AG04449 (cell line): ENCODE results near the gene SKOR2.
A peak's percentile ranks its signal among the peaks of the same experiment; 100 is the strongest.

Experiments
- CTCF ChIA-PET: fragments of 350-600 bp; formaldehyde crosslinking; extraction: SDS; loops from one replicate; lab custom pipeline; 2021; ENCODE audit warnings: antibody characterized with exemption; lab: Yijun Ruan, JAX
- POLR2A ChIA-PET: fragments of 400-600, 350-600 bp; formaldehyde crosslinking; extraction: SDS; loops from one replicate; lab custom pipeline; 2020; ENCODE audit warnings: antibody characterized with exemption, inconsistent platforms; lab: Yijun Ruan, JAX
- DNase-seq: peaks from one replicate; pipeline ENCODE4 v3.0.0-alpha.2; 2010; ENCODE audit warnings: low read depth, low spot score
- H3K4me3 ChIP-seq: 2 replicates; pipeline ENCODE4 v1.5.1; 2011; ENCODE audit warnings: low read depth, mild to moderate bottlenecking, control low read depth, low read length
- TF ChIP-seq, protein P1 (sequence below): IDR thresholded peaks from one replicate; pipeline ENCODE4 v1.5.1; 2011; ENCODE audit warnings: mild to moderate bottlenecking, moderate library complexity, low read length, control low read depth, inconsistent platforms; ENCODE audit not compliant: insufficient read depth; ENCODE audit errors: missing control alignments

The SKOR2 gene

DNA sequence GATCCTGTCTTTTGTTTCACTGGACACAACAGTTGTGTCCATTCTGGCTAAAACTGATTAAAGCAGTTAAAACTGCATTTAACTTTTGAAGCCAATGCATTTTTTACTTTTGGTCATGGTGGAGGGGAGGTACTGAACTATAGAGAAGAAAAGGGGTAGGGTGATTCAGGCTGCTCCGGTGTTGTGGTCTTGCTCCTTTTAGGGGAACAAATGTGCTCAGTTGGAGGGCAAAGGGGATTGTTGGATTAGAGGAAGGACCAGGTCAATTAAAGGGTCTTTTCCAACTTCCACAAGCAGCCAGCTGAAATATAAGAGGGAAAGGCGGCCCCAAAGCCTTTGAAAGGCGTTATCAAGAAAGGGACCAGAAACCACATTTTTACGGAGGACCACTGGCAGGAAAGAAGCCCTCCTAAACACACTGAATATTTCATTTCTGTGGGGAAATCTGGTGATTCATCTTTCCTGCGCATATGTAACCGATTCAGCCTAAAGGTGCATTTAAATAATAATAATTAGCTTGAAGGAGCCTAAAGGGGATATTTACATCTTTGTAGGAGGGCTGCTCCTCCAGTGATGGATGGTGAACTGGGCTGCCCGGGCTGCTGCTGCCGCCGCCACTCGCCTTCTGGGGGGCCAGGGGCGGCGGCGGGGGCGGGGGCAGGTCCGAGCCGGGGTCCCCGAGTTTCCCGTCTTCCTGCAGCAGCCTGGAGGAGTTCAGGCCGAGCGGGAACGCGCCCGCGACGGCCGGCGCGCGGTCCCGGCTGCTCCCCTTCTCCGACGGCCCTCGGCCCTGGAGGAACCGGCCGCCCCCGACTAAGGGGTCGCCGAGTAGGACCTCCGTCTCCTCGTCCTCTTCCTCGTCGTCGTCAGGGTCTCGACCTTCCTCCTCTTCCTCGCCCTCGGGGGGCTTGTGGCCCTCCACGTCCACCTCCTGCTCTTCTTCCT is 5.2 kb downstream of the SKOR2 start:
- ChIA-PET POLR2A (no interaction called here), CTCF (interaction anchor here (0.6 to 4.9 kb wide), 6 partner anchors 12 to 502 kb away, joined by 3 to 40 read pairs (median 4); no protein-coding TSS in a partner anchor)
- DNase-seq: no peak
- TF ChIP-seq, protein P1, sequence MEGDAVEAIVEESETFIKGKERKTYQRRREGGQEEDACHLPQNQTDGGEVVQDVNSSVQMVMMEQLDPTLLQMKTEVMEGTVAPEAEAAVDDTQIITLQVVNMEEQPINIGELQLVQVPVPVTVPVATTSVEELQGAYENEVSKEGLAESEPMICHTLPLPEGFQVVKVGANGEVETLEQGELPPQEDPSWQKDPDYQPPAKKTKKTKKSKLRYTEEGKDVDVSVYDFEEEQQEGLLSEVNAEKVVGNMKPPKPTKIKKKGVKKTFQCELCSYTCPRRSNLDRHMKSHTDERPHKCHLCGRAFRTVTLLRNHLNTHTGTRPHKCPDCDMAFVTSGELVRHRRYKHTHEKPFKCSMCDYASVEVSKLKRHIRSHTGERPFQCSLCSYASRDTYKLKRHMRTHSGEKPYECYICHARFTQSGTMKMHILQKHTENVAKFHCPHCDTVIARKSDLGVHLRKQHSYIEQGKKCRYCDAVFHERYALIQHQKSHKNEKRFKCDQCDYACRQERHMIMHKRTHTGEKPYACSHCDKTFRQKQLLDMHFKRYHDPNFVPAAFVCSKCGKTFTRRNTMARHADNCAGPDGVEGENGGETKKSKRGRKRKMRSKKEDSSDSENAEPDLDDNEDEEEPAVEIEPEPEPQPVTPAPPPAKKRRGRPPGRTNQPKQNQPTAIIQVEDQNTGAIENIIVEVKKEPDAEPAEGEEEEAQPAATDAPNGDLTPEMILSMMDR: no peak
- H3K4me3 ChIP-seq: no peak overlapping the region

DNA sequence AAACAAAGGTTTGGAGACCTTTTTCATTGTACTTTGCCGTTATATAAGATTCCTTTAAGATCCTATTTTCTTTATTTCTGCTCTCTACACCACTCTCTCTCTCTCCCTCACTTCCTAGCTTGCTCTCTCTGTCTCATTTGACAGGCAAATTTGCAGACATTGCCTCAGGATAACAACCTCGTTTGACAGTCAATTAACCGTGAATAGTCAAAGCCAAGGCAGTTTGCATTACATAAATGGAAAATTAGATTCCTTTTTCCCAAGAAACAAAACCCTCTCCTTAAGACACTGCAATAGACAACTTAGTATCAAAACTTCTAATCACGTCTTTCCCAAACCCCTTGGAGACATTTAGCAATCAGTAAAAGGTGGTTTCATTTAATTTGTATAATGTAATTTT is 7.4 kb downstream of the SKOR2 start:
- POLR2A ChIA-PET: no interaction called here
- no peak overlapping the region for H3K4me3 ChIP-seq
- TF ChIP-seq, protein P1: no peak
- DNase-seq: no peak
- CTCF ChIA-PET: interaction anchor here (4.9 kb wide), 1 partner anchor 505 kb away, joined by 14 read pairs; no protein-coding TSS in a partner anchor

DNA sequence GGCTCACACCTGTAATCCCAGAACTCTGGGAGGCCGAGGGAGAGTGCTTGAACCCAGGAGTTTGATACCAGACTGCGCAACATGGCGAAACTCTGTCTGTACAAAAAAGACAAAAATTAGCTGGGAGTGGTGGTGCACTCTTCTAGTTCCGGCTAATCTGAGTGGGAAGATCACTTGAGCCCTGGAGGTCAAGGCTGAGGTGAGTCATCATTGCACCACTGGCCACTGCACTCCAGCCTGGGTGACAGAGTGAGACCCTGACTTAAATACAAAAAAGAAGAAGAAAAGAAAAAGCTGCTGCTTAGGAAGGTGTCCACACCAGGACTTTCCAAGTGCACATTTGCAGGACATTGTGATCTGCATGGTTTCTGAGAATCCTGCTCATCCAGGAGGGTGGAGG is 16.4 kb downstream of the SKOR2 start:
- no peak for DNase-seq
- POLR2A ChIA-PET: no interaction called here
- TF ChIP-seq, protein P1: no peak
- CTCF ChIA-PET: interaction anchor here (0.9 kb wide), 1 partner anchor 512 kb away, joined by 4 read pairs; no protein-coding TSS in a partner anchor
- no peak overlapping the region for H3K4me3 ChIP-seq

DNA sequence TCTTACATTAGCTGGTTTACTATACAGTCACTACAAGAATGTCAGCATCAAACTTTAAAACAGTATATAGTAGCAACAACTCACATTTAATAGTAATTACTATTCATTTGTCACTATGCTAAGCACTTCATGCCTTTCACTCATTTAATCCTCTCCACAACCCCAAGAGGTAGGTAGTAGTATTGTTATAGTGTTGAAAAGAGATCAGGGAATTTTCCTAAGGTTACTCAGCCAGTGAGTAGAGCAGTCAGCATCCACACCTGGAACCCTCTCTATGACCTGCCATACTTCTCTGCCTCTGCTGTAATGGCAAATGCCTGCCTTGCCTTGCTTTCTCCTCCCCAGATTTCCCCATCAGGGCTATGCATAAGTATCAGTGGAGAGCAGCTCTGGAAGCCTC is 24.8 kb downstream of the SKOR2 start:
- no peak overlapping the region for H3K4me3 ChIP-seq
- CTCF ChIA-PET: interaction anchor here (0.7 to 1.8 kb wide), 7 partner anchors 8 to 524 kb away, joined by 3 to 5 read pairs (median 4); no protein-coding TSS in a partner anchor
- POLR2A ChIA-PET: no interaction called here
- DNase-seq: no peak
- TF ChIP-seq, protein P1: no peak

DNA sequence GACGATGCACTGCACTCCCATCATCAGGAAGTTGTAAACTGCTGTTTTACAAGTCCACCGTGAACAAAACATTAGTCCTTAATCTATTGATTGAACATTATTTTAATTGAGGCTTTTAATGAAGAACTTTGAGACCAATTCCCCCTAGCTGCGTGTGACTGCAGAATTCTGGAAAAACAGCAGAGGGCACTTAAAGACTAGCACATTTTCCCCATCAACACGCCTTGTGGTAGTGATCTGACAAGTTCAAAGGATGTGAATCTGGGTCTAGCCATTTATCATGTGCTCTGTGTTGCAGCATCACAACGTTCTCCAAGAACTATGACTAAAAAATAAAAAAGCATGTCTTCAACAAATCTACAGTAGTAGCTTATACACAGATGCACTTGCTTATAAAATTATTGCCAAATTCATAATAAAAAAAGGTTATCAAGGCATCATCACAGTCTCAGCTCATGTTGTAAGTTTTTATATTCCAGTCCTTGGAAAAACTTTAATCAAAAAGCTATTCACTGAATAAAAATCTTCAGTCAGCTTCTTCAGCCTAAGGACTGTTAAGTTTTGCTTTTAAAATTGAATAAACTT is 35.8 kb downstream of the SKOR2 start:
- CTCF ChIA-PET: interaction anchor here (0.6 to 5.7 kb wide), 32 partner anchors 10 to 713 kb away, joined by 3 to 228 read pairs (median 4); no protein-coding TSS in a partner anchor
- no peak overlapping the region for H3K4me3 ChIP-seq
- POLR2A ChIA-PET: no interaction called here
- peak; percentile 33 for DNase-seq
- TF ChIP-seq, protein P1: peak; percentile 58

DNA sequence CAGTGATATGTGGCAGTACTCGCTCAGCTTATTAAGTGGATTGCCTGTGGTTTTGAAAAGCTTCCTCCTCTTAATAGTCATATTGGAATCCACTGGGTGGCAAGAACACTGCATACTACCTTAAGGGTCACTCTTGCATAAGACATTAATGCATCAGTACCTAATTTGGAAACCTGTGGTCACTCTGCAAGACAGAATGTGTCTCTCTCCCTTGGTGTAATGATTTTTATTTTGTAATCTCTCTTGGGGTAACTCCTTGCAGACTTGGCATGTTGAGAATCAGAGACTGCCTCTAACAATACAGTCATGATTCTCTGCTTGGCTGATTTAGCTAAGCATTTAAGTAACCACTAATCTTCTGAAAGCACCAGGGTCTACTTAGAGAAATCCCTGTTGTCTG is 42.3 kb downstream of the SKOR2 start:
- TF ChIP-seq, protein P1: no peak
- CTCF ChIA-PET: interaction anchor here (0.6 to 3.6 kb wide), 9 partner anchors 8 to 546 kb away, joined by 3 to 27 read pairs (median 4); no protein-coding TSS in a partner anchor
- DNase-seq: no peak
- POLR2A ChIA-PET: no interaction called here
- H3K4me3 ChIP-seq: no peak overlapping the region
